Mesendoderm (in vitro differentiated cells): Measurements from ENCODE around the gene GAS2L1. TPM values are rescaled to one million over a fixed set of nuclear protein-coding genes. Genes with fewer than 3 reads are reported as not detected.
"Not testable (repeated sequence)": the region's sequence is repeated elsewhere in the genome, so short reads cannot be mapped to it uniquely, and the experiment has no call there.

Source experiments
- DNase-seq: peaks from one replicate; pipeline ENCODE4 v3.0.0; 2013
- H2AK5ac ChIP-seq: 2 replicates; pipeline ENCODE4 v1.6.1; 2013; ENCODE audit warnings: low read length, inconsistent platforms
- H2BK120ac ChIP-seq: 2 replicates; pipeline ENCODE4 v1.6.1; 2013; ENCODE audit warnings: low read depth, mild to moderate bottlenecking, low read length, moderate library complexity, mixed read lengths
- H2BK15ac ChIP-seq: replicated peaks from 2 replicates; pipeline ENCODE4 v1.6.1; 2013; ENCODE audit warnings: low read depth, mild to moderate bottlenecking, moderate library complexity
- H2BK5ac ChIP-seq: 2 replicates; pipeline ENCODE4 v1.6.1; 2013; ENCODE audit warnings: low read length, inconsistent platforms
- H3K18ac ChIP-seq: 2 replicates; pipeline ENCODE4 v1.6.1; 2013; ENCODE audit warnings: mild to moderate bottlenecking, low read length, mixed read lengths
- H3K23ac ChIP-seq: one replicate; pipeline ENCODE4 v1.6.1; 2013; ENCODE audit warnings: low read length
- H3K27ac ChIP-seq: 2 replicates; pipeline ENCODE4 v1.5.1; 2013; ENCODE audit warnings: low read depth, mild to moderate bottlenecking, inconsistent platforms, low read length, moderate library complexity
- H3K27me3 ChIP-seq: 2 replicates; pipeline ENCODE4 v1.6.1; 2013; ENCODE audit warnings: low read length, control low read depth, mild to moderate bottlenecking, inconsistent platforms; ENCODE audit not compliant: insufficient read depth, poor library complexity
- H3K36me3 ChIP-seq: 2 replicates; pipeline ENCODE4 v1.6.1; 2013; ENCODE audit warnings: low read length, inconsistent platforms; ENCODE audit not compliant: control insufficient read depth, insufficient read depth
- H3K4ac ChIP-seq: one replicate; pipeline ENCODE4 v1.6.1; 2013; ENCODE audit warnings: low read depth, mild to moderate bottlenecking, low read length, moderate library complexity
- H3K4me1 ChIP-seq: 2 replicates; pipeline ENCODE4 v1.6.1; 2013; ENCODE audit warnings: low read depth, low read length, inconsistent platforms; ENCODE audit not compliant: control insufficient read depth
- H3K4me2 ChIP-seq: 2 replicates; pipeline ENCODE4 v1.6.1; 2013; ENCODE audit warnings: low read length
- H3K4me3 ChIP-seq: 2 replicates; pipeline ENCODE4 v1.5.1; 2013; ENCODE audit warnings: mild to moderate bottlenecking, low read length
- H3K56ac ChIP-seq: one replicate; pipeline ENCODE4 v1.6.1; 2013; ENCODE audit warnings: low read length
- H3K79me1 ChIP-seq: 2 replicates; pipeline ENCODE4 v1.6.1; 2013; ENCODE audit warnings: low read length, inconsistent platforms
- H3K79me2 ChIP-seq: 2 replicates; pipeline ENCODE4 v1.6.1; 2013; ENCODE audit warnings: mild to moderate bottlenecking, low read length; ENCODE audit not compliant: control insufficient read depth, insufficient read depth
- H3K9ac ChIP-seq: 2 replicates; pipeline ENCODE4 v1.6.1; 2013; ENCODE audit warnings: low read length, inconsistent platforms
- H4K5ac ChIP-seq: one replicate; pipeline ENCODE4 v1.6.1; 2013; ENCODE audit warnings: low read length
- H4K8ac ChIP-seq: one replicate; pipeline ENCODE4 v1.6.1; 2013; ENCODE audit warnings: low read depth, mild to moderate bottlenecking, control low read depth, low read length, moderate library complexity
- WGBS: extraction: QIAGEN DNeasy Blood & Tissue Kit; methylation state at CpG from one replicate; pipeline ENCODE4 v1.1.7; 2013; ENCODE audit warnings: low lambda C conversion rate, missing lambda C conversion rate; ENCODE audit not compliant: insufficient coverage; ENCODE audit errors: extremely low coverage; 5-methylcytosine and 5-hydroxymethylcytosine counted together
- small RNA-seq: library from polyadenylated mRNA; stranded (forward); fragments of <200 nt; extraction: miRNeasy Mini kit (QIAGEN cat#:217004); gene quantifications from one replicate; pipeline ENCODE3, GENCODE V24; 2013; ENCODE audit not compliant: insufficient read depth

GAS2L1 gene

DNA sequence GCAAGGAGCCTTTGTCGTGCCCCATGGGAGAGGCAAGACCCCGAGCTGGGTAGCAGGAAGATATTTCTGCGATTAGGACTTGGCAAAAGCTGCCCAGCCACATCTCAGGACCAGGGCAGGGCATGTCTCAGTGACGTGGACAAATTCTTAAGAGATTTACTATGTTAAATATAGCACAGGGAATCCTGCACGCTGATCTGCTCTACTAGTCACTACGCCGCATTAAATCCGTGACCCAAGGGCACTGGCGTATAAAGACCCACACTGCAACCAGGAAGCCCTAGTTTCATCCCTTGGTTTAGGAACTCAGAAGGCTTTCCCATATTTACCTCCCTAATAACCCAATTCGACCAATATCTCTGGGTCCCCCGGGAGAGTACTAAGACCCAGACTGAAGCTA is 46.8 kb downstream of the GAS2L1 start:
- H3K18ac ChIP-seq: no peak overlapping the region
- no peaks in the 10 kb centered on the region for H3K27me3 ChIP-seq
- no peak overlapping the region for H2BK5ac ChIP-seq
- H2BK15ac ChIP-seq: no peak overlapping the region
- H3K4me3 ChIP-seq: no peak overlapping the region
- no peaks in the 10 kb centered on the region for H3K4me1 ChIP-seq
- no peak for DNase-seq
- H3K23ac ChIP-seq: no peak overlapping the region
- H3K4ac ChIP-seq: no peak overlapping the region
- H3K79me1 ChIP-seq: no peaks in the 10 kb centered on the region
- H3K27ac ChIP-seq: no peak overlapping the region
- H3K9ac ChIP-seq: no peak overlapping the region
- H3K36me3 ChIP-seq: peaks cover 19% of the 10 kb centered on the region
- H3K56ac ChIP-seq: no peak overlapping the region
- no peak overlapping the region for H4K8ac ChIP-seq
- H2BK120ac ChIP-seq: no peak overlapping the region
- H2AK5ac ChIP-seq: no peak overlapping the region
- no peak overlapping the region for H3K4me2 ChIP-seq
- H4K5ac ChIP-seq: no peak overlapping the region
- H3K79me2 ChIP-seq: no peaks in the 10 kb centered on the region
- WGBS: no CpG with 5 or more reads among the region's 11 CpGs

DNA sequence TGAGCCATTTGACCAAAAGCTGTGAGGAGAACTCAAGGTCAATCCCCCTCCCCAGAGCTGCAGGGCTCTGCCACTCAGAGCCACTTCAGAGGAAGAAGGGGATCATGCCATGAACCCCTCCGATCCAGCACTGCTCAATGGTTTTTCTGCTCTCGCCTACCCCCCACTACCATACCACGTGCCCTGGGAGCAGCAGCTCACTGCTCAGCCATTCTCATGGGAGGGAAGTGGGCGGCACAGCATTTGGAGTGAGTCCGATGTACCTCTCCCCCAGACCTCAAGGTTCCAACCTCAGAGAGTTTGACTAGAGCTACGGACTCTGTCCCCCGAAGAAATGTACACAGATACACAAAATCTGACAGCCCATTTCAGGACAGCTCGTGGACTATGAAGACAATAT is 47.4 kb downstream of the GAS2L1 start:
- H3K4me2 ChIP-seq: no peak overlapping the region

DNA sequence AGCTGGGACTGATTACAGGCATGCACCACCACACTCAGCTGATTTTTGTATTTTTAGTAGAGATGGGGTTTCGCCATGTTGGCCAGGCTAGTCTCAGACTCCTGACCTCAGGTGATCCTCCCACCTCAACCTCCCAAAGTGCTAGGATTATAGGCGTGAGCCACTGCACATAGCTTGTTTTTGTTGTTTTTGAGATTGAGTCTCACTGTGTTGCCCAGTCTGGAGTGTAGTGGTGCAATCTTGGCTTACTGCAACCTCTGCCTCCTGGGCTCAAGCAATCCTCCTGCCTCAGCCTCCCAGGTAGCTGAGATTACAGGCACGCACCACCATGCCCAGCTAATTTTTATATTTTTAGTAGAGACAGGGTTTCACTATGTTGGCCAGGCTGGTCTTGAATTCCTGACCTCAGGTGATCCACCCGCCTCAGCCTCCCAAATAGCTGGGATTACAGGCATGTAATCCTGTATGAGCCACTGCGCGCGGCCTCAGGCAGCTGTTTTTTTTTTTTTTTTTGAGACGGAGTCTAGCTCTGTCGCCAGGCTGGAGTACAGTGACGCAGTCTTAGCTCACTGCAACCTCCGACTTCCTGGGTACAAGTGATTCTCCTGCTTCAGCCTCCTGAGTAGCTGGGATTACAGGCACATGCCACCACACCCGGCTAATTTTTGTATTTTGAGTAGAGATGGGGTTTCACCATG is 50.9 kb downstream of the GAS2L1 start:
- not testable (repeated sequence) for H3K4me3 ChIP-seq, H3K79me2 ChIP-seq, H3K27me3 ChIP-seq, H2BK15ac ChIP-seq, DNase-seq, H3K4ac ChIP-seq, H3K4me2 ChIP-seq, H3K18ac ChIP-seq, H2BK120ac ChIP-seq, H2BK5ac ChIP-seq, H3K9ac ChIP-seq, H4K5ac ChIP-seq, H3K79me1 ChIP-seq, H3K23ac ChIP-seq, H3K56ac ChIP-seq, H4K8ac ChIP-seq, H3K4me1 ChIP-seq, H2AK5ac ChIP-seq, H3K27ac ChIP-seq
- peaks cover 14% of the 10 kb centered on the region for H3K36me3 ChIP-seq
- no CpG with 5 or more reads among the region's 12 CpGs for WGBS

More for the DNA sequence above, 47.4 kb downstream of the GAS2L1 start:
- Histone ChIP-seq H3K79me1 (no peaks in the 10 kb centered on the region), H2BK120ac (no peak overlapping the region), H3K23ac (no peak overlapping the region), H4K8ac (no peak overlapping the region), H3K4me3 (no peak overlapping the region), H2BK15ac (no peak overlapping the region), H3K56ac (no peak overlapping the region), H2AK5ac (no peak overlapping the region), H3K4me1 (no peaks in the 10 kb centered on the region), H3K9ac (no peak overlapping the region), H3K36me3 (peaks cover 19% of the 10 kb centered on the region), H3K27me3 (no peaks in the 10 kb centered on the region), H3K18ac (no peak overlapping the region), H3K27ac (no peak overlapping the region), H3K4ac (no peak overlapping the region), H2BK5ac (no peak overlapping the region), H3K79me2 (no peaks in the 10 kb centered on the region), H4K5ac (no peak overlapping the region)
- no peak for DNase-seq
- WGBS: no CpG with 5 or more reads among the region's 8 CpGs

DNA sequence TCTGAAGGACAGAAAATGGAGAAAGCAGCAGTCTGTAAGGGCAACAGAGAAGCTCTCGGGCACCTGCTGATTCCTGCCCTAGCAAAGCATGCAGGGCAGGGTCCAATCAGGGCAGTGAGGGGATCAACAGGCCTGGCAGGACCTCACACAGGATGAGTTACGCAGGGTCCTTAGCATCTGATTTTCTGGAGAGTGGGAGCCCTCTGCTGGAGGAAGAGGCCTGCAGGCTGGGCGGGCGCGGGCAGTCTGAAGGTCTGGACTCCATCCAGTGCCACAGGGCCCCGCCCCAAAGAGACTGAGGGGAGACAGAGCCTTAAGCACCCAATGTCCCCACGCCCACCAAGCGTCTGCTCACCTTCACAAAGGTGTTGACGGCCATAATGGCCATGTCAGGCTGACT is 53.0 kb downstream of the GAS2L1 start:
- H3K23ac ChIP-seq: no peak overlapping the region

More for the DNA sequence above, 53.0 kb downstream of the GAS2L1 start:
- H3K18ac ChIP-seq: no peak overlapping the region
- H3K27ac ChIP-seq: no peak overlapping the region
- H3K27me3 ChIP-seq: no peaks in the 10 kb centered on the region
- no peaks in the 10 kb centered on the region for H3K4me1 ChIP-seq
- H3K4me3 ChIP-seq: no peak overlapping the region
- peak; percentile 67 for DNase-seq
- H2BK15ac ChIP-seq: no peak overlapping the region
- H3K4me2 ChIP-seq: no peak overlapping the region
- peaks cover 3% of the 10 kb centered on the region for H3K36me3 ChIP-seq
- H3K79me1 ChIP-seq: no peaks in the 10 kb centered on the region
- H4K8ac ChIP-seq: no peak overlapping the region
- H3K79me2 ChIP-seq: no peaks in the 10 kb centered on the region
- no peak overlapping the region for H3K56ac ChIP-seq
- no peak overlapping the region for H4K5ac ChIP-seq
- no CpG with 5 or more reads among the region's 9 CpGs for WGBS
- H3K4ac ChIP-seq: no peak overlapping the region
- no peak overlapping the region for H2BK120ac ChIP-seq
- H3K9ac ChIP-seq: no peak overlapping the region
- no peak overlapping the region for H2AK5ac ChIP-seq
- H2BK5ac ChIP-seq: no peak overlapping the region

Small RNA genes within 50 kb of the gene (small RNA-seq; reads per million reads assigned to genes)
- gene MIR3653: not detected
